Pulmonary artery endothelial cell (primary cell): ENCODE measurements around the gene ANK3. TPM values are rescaled to one million over a fixed set of nuclear protein-coding genes. Genes with fewer than 3 reads are reported as not detected.

Experiments used
- DNase-seq: peaks from one replicate; pipeline ENCODE4 v3.0.0-alpha.2; 2011; ENCODE audit warnings: low read depth, low spot score
- total RNA-seq: library from RNA; depleted of rRNA; stranded (reverse); fragments of >200 nt; gene quantifications from 2 replicates; pipeline ENCODE4 v1.2.3, GENCODE V29; 2014

ANK3 gene
- total RNA-seq, 1 donor from 2014 or later = 12.4 TPM

DNA sequence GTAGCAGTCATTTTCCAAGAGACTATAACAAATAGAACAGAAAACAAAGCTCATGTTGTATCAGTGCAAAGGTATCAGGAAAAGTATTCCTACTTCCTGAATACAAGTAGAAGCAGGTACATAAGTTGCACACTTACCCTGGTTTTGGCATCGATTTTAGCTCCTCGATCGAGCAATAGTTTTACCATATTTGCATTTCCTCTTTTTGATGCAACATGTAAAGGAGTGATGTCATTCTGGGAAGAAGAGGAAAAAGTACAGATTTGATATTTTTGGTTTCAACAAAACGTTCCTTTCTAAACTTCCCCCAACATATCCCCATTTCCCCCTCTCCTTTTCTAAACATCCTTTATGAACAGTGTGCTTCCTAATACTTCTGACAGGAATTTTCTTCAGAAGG, 155.1 kb downstream of the ANK3 start:
- DNase-seq = no peak

DNA sequence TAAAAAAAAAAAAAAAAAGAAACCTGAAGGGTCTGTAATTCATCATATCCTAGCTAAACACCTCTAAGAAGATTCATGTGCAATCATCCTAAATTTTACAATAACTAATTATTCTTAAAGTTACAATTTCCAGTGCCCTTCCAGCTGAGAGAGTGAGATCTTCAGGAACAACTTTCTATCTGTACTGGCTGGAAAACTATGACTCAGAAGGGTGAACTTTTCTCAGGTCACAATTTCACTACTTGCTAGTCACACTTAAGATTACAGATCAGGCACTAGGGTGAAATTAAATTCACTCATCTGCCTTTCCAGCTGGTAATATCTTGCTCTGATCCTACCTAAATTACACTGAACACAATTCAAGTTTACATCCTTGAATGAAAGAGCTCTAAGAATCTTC, 158.8 kb downstream of the ANK3 start:
- DNase-seq = no peak

DNA sequence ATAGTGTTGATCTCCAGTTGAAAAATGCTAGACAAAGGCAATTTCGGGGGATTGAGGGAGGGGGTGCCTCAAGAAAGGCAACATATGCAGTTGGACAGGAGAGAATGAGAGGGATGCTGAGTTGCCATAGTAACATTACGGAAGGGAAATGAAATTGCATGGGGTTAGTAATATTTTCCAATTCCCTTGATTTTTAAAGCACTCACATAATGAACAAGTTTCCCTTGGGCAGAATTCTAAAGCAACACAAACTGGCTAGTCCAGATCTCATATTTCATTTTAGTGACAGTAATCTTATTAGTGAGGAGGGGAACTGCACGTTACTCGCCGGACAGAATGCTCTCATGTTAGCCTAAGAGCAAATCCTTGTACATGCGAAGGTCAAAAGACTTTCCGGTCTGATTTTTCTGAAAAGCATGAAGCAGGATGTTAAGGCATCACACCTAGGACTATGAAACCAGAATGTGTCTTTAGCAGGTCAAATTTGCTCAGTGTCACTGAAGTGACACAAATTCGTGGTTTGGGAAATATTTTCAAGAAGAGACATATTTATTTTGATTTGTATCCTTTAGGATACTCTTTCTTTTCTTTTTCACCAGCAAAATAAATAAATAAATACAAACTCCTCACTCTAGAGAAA, 165.5 kb downstream of the ANK3 start:
- no peak for DNase-seq

DNA sequence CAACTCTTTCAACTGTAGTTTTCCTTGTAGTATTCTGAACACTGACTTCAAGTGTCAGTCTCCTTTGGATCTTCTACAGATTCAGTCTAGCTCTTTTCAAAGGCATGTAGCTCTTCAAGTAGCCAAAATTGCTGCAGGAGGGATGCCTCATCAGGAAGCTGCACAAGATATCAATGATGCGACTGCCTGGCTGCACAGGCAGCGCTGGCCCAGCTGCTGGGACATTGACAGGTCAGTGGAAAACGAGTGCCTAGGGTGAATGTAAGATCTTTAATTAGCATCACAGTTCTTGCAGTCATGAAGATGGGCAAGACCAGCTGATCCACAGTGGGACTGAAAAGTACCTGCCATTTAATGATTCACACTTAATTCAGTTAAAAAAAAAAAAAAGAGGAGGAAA, 167.6 kb downstream of the ANK3 start:
- no peak for DNase-seq

DNA sequence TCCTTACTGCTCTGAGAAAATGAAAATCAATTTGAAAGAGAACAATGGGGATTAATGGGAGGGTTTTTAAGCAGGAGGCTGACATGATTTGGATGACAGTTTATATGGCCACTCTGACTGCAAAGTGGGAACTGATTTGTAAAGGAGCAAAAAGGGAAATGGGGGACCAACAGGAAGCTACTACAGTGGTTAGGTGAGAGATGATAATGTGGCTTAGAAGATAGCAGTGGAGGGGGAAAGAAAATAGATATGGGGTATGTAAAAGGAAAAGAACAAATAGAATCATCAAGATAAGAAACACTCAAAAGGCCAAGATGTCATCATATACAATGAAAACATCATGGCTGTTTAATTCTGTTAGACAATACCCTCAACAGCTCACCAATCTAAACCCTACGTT, 177.5 kb downstream of the ANK3 start:
- no peak for DNase-seq

DNA sequence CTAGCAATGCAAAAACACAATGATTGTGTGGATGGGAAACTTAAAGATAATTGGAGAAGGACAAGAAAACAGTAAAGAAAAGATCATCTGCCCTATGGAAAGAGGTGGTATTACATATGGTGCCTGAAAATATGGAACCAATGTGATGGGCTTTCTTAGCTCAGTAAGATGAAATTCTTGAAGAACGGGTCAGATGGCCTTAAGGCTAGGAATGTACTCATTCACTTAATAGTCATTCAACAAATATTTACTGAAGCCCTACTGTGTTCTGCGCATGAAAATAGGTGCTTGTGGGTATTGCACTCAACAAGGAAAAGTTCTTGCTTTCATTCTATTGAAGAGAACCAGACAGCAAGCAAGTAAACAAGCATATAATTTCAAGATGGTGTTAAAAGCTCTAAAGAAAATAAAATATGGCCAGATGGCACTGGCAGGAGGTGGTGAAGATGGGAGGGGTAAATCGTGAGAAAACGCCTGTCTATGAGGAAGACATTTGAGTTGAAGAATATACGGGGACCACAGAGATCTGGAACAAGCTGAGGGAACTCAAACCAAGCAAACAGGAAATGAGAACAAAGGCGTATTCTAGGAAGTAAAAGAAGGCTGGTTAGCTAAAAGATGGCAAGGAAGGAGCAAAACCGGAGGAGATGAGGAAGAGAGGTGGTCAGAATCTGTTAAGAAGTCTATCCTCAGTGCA, 179.7 kb downstream of the ANK3 start:
- no peak for DNase-seq

DNA sequence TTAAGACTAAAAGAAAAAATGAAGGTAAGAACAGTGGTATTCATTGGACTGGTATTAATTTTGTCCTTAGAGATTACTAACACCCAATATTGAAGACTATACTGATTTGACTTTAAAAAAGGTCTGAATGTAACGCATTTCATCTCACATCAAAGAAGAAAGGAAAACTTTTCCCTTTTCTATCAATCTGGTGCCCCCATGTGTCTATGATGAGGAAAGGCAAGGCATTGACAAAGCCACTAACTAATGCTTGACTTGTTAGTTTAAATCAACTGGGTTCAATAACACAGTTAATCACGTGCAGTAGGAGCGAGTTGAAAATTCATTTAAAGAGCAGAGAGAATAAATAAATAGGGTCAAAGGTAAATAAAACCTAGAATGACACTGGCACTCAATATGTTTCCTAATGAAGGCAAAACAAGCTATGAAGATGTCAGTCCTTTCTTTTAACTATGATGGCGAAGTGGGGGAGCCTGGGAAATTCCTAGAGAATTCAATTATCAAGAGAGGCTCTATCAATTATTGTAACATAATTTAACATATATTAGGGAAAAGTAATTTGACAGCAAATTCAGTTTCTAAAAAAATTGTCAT, 180.9 kb downstream of the ANK3 start:
- DNase-seq = peak; percentile 10

DNA sequence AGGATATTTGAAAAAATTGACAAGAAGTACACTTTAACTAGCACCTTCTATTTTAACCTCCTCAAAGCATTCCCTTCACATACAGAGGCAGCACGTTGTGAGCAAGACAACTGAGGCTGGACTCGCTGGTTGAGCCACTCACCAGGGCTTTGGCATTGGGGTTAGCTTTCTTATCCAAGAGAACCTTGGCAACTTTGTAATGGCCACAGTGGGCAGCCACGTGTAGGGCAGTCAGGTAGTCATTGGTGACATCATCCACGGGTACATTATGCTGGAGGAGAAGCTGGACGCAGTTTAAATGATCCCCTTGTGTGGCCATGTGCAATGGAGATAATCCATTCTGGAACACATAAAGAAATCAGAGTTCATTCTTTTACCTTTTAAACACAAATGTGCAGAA, 181.8 kb downstream of the ANK3 start:
- DNase-seq = no peak

DNA sequence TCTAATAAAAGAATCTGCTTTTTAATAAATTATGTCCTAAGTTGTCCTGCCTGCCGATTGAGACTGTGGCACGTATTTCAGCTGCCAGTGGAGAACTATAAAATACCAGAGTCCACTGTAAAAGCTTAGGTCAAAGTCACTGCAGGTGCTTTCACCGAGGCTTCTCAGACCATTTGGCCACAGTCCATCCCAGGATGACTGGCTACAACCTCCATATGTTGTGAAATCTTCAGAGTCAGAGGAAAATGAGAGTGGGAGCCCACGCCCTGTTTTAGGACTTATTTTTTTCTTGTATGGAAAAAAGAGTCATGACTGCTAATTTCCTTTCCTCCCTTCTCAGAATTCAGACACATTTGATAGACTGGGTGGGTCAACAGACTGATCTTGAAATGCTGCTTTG, 182.9 kb downstream of the ANK3 start:
- DNase-seq = no peak

DNA sequence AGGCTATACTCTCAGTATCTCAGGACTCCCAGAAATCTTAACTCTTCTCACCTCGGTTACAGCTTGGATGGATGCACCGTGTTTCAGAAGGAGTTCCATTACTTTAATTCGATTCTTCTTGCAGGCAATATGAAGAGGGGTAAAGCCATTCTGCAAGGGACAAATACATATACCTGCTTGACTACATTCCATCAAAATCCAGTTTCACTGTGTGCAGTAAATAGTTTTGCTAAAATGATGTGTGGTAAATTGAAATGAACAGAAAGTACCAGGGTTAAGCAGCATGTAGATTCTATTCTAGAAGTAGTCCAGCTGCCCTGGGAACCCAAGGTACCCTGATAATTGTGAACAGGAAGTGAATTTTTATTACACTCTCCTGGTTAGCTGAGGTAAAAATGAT, 183.9 kb downstream of the ANK3 start:
- no peak for DNase-seq

DNA sequence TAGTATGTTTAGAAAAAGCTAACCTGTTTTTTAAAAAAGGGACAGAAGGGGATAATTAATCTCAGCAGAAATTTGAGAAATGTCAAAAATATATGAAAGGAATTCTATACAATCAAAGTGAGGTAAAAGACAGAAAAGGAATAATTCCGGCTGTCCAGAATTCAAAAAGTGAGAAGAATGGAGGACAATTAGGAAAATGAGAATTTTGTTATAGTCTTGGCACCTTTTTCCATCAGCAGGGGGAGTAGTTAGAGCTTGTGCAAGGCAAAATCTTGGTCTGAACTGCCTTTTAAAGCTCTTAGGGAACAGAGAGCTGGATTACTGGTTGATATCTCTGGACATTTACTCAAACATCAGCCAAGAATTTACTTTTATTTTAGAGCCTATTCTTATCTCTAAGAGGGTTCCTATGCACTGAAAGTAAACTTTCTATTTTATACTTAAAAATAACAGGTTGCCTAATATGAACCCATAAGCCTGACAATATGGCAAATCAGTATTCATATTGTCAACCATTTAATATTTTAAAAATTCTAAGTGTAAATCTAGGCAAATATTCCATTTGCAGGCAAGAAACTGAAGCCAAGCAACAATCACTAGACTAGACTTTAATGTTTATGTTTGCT, 185.6 kb downstream of the ANK3 start:
- DNase-seq = peak; percentile 2

DNA sequence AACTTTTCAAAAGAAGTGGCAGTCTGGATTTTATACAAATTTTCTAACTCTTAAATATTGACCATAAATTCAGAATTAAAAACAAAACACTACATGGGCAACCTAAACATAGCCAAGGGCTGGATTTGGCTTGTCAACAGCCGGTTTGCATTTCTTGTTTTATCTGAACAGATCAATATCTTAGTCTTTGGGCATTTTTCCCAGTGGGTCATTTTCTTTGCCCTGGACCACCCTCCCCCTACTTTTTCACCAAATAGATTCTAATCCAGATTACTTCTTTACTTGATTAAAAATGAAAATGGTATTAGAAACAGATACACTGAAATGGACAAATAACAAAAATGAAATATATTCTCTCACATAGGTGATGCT, 189.0 kb downstream of the ANK3 start:
- no peak for DNase-seq

DNA sequence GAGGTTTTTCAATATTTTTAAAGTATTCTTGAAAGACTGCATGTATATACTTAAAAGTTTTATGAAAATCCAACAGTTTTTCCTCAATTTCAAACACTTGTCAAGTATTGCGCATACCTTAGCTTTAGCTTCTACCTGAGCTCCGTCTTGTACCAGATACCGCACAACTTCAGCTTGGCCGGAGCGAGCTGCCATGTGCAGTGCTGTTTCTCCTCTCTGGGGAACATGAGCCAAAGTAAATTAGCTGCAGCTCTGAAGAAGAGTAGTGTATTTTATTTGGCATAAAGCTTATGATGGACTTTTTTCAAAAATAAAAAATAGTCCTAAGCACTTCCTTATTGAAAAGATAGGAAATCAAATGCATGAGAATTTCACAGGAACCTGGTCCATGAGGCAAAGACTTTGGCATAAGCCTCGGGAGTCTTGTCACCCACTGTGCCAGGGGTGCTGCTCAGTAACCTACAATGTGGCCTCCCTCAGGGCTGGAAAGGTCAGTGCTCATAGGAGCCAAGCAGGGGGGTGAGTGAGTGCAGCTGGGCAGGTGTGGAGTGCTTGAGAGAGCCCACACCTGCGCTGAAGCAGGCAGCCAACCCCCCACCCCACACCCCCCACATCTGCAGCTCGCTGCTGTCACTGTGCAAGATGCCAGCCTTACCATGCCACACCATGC, 189.5 kb downstream of the ANK3 start:
- DNase-seq = no peak

DNA sequence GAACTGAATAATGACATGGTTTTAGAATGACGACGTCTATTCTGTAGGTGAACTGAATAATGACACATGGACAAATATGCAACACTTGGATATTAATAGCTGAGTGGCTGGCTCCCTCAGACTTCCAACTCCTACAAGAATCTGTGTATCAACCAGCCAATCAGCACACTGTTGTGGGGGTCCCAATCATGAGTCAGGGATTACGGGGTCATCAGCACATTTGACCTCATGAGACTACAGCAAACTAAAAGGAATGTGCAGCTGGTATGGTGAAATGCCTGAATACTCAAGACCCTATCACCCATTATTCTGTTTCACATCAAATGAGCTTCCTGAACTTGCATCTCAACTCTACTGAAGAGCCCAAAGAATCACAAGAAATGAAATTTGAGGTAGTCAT, 192.5 kb downstream of the ANK3 start:
- DNase-seq = no peak

DNA sequence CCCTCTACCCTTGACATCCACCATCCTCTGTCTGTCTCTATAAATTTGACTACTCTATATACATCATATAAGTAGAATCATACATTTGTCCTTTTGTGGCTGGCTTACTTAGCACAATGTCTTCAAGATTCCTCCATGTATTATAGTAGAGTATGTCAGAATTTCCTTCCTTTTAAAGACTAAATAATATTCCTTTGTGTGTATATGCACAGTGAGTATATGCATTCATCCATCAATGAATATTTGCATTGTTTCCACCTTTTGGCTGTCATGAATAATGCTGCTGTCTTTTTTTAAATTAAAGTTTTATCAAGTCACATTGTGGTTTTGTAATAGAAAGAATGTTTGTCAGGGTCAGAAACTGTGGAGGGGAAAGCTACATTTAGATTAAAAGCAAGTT, 195.3 kb downstream of the ANK3 start:
- no peak for DNase-seq

DNA sequence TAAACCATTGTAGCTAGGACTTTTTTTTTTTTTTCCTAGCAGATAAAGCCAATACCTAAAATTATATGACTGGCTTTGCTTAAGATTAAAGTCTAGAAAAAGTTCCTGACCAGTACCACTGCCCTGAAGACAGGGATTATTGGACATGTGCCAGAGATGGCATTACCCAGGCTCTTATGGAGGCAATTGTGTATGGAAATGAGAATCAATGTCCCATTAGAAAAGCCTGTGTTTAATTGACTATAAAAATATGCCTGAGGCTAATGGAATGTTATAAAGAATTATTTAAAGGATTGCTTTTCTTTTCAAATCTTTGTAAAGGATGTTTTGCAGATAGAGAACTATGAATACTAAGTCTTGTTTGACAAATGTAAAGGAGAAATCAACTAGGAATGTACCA, 196.7 kb downstream of the ANK3 start:
- DNase-seq = no peak

DNA sequence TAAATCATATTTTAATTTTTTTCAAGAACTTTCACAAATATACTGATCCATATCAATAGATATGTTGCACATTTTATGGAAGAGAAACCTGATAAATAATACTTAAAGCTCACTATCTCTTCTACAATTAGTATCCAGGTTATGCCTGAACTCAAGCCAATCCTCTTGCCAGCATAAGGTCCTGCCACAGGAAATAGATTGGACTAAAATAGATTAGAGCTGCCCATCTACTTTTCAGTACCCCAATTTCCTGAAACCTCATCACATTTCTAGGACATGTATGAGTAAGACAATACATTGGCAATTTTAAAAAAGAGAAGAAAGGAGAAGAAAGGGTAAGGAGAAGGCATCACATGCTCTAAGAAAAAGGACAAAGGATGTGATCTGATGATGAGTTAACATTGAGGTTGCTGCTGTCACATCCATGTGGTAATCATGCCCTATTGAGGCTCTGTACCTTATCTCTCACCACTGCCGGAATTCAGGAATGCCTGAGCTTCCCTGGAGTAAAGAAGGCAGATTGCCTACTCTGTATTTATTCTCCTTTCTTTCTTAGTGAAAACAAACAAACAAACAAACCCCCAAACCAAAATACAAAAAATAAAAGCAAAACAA, 199.7 kb downstream of the ANK3 start:
- no peak for DNase-seq

DNA sequence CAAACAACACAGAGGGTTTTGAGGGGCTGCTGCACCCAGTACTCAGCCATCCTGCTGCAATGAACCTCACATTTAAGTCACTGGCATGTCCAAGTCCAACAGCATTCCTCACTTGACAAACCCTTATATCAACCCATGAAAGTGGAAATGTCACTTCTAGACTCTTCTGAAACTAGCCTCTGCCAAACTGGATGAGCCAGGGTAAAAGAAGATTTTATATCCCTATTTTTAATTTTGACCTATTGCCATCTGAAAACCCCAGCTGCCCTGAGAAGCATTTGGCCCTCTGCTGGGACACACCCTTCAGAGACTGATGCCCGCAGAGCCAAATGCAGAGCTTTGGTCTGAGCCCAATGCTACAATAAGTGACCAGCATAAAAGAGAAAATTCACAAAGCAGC, 201.1 kb downstream of the ANK3 start:
- no peak for DNase-seq

DNA sequence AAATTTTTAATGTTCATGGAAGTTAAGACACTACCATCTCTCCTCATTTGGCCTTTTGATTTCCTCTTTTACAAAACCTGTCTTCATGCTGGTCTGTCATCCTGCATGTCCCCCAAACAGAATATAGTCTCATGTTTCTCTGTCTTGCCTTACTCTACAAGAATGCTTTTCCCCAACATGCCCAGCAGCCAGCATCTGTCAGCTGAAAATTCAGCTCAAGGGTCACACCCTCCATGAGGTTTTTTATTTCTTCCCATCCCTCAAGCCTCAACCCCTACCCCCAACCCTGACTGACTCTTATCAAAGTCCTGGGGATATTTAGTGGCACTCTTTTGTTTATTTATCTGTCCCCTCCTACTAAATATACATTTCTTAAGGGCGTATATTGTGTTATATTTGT, 202.0 kb downstream of the ANK3 start:
- DNase-seq = no peak

DNA sequence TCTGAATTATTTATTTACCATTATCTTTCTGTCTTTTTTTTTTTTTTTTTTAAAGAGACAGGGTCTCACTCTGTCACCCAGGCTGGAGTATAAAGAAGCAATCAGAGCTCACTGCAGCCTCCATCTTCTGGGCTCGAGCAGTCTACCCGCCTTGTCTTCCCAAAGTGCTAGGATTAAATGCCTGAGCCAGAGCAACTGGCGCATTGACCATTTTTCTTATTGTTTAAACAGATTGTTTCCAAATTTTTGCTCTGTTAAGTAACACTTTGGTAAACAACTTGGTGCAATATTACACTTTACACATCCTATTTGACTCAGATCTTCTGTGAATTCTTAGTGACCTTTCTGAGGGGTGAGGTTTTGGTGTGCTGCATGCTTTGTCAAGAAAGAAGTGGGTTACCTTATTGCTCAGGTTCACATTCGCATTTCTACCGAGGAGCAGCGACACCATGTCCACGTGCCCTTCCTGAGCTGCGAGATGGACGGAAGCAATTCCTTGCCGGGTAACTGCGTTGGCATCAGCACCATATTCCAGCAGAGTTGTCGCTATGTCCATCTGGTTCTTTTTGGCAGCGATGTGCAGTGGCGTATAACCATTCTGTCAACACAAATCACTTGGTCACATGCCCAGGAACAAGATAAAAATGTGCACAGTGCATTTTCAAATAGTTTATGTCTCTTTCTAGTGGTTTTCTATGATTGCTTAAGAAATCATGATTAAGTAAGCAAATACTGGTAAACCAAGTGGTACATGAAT, 203.2 kb downstream of the ANK3 start:
- DNase-seq = no peak

DNA sequence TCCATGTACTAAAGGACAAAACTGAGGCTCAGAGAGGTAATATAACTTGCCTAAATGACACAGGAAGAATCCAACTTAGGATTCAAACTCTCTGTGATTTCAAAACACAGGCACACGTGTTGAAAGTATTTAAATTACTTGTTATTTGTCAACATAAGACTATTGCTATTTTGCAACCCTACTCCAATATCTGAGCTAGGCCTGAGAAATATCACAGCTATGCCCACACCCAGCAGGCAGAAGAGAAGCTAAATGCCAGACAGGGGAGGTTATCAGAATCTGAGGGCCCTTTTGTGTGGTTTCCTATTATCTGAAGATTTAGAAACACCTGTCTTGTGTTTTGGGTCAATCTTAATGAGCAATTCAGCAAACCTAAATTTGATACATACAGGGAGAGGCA, 204.3 kb downstream of the ANK3 start:
- no peak for DNase-seq
